GM18526 (cell line): ENCODE measurements around the gene PRKAG2.

Experiments used
- POLR2A ChIP-seq: IDR thresholded peaks from 3 replicates; pipeline ENCODE4 v1.6.1; 2011; ENCODE audit not compliant: insufficient read length; ENCODE audit errors: extremely low read depth

PRKAG2 gene

DNA sequence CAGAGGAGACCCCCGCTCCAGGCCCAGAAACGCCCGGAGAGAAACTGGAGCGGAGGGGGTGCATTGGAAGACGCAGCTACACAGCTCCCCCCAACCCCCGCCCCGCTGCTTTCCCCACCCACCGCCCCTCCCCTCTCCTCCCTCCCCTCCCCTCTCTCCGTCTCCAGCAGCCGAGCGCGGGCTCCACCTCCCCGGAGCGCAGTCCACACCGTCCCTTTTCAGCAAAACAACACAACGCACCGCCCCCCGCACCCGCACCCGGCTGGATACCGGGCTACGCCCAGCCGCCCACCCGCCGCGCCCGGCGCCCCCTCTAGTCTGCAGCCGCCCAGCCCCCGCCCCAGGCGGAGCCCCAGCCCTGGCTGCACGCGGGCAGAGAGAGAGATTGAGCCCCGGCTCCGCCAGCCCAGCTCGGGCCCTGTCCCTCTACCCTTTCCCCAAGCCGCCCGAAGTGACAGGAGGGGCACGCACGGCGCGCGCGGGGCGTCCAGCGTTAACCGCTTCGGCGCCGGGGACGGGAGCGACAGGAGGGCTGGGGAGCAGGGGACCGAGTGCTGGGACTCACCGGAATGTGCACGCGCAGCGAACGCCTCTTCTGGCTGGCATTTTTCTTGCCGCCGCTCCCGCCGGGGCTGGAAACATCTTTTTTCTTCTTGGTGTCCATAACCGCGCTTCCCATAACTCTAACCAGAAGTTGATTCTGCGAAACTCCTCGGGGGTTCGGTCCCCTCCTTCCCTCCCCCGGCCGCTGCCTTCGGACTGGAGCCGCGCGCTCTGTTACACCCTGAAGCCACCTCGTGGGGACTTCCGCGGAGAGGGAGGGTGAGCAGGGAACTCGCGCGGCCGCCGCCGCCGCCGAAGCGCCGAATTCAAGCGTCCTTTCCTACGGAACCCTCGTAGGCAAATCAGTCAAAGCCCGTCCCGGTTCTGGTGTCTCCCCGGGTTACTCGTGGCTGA, 695 bp downstream of the PRKAG2 start:
- TF ChIP-seq POLR2A: no peak

DNA sequence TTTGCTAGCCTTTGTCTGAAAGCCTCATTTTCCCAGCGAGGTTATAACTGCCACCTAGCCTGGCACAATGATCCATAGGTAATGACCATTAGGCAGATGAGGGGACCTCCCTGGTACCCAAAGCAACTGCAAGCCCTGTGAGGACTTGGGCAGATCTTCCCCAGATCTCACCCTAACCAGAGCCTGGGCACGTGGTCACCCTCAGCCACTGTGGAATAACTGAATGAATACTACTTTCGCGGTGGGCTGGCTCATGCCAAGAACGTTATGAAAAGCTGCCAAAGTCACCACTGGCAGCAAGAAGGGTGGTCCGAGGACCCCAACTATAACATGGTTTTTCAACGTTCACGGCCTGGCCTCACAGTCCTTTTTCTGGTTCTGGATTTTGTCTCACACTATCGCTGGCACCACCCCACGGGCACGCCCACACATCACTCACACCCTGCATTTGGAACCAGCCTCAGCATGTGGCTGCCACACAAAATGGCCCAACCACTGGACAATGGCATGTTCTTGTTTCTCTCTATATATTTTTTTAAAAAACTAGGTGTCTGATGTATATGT, 3.4 kb downstream of the PRKAG2 start:
- no peak for TF ChIP-seq POLR2A

DNA sequence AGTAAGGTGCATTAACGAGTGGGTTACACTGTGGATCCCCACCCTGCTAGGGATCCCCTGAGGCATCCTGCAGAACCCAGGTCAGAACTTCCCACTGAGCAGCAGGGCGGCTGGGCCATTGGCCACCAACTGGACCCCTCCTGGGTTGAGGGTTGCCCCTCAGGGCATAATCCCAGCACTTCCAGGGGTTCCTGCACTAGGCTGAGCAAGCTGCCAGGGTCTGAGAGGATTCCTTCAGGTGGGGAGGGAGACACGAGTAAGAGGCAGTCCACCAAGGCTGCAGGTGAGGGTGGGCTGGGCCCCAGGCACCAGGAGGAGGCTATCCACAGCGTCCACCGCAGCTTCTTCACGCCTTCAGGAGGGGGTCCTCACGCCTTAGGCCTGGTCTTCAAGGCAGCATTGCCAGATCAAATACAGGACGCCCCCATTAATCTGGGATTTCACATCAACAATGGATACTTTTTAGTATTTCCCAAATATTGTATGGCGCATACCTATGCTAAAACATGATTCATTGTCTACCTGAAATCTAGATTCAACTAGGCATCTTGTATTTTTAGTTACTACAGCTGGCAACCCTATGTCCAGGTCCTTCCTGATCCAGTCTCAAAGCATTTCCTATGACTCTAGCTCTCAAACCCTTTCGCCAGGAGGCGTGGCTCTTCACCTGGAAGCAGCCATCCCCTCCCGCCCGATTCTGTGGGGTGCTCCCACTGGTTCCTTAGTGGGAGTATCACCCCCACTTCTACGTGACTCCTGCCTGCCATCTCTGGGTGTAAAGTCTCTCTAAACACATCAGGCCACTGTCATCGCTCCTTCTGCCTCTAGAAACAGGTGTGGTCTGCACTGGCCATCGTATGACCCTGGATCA, 4.1 kb downstream of the PRKAG2 start:
- TF ChIP-seq POLR2A: no peak

DNA sequence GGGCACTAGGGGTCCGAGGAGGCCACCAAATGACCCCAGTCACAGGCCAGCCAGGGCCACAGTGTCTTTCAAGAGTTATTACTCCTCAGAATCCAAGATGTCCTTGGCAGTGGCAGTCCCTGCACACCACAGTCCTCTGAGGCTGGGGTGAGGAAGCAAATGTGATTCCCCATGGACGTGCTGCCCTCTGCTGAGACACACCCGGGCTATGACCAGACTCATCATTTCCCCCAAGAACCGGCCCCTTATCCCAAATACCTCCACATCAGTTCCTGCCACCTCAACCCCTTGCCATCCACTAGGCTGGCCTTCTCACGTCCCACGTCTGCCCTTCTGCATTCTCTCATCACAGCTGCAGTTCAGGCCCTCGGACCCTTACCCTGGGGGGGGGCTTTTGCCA, 5.0 kb downstream of the PRKAG2 start:
- no peak for TF ChIP-seq POLR2A

DNA sequence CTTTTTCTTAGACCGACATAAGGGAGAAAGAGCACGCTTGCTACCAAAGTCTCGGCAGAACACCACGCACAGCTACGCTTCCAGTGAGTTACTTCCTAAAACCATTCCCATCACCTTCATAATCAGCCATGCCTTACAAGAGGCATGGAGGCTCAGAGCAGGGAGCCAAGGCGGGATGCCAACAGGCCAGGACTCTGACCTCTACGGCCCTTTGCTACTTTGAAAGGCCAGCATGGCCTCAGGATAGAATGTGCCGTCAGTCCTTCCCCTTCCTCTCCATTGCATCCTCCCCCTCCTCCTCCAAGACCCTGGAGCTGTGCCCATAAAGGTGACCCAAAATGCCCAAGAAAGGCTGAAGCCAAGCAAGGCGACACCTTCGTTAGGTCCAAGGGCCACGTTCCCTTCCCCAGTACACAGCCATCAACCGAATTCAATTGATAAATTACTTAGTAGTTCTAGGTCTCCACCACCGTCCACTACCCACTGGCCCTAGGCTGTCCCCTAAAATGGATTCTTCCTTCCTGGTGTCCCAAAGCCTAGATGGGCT, 5.7 kb downstream of the PRKAG2 start:
- no peak for TF ChIP-seq POLR2A

DNA sequence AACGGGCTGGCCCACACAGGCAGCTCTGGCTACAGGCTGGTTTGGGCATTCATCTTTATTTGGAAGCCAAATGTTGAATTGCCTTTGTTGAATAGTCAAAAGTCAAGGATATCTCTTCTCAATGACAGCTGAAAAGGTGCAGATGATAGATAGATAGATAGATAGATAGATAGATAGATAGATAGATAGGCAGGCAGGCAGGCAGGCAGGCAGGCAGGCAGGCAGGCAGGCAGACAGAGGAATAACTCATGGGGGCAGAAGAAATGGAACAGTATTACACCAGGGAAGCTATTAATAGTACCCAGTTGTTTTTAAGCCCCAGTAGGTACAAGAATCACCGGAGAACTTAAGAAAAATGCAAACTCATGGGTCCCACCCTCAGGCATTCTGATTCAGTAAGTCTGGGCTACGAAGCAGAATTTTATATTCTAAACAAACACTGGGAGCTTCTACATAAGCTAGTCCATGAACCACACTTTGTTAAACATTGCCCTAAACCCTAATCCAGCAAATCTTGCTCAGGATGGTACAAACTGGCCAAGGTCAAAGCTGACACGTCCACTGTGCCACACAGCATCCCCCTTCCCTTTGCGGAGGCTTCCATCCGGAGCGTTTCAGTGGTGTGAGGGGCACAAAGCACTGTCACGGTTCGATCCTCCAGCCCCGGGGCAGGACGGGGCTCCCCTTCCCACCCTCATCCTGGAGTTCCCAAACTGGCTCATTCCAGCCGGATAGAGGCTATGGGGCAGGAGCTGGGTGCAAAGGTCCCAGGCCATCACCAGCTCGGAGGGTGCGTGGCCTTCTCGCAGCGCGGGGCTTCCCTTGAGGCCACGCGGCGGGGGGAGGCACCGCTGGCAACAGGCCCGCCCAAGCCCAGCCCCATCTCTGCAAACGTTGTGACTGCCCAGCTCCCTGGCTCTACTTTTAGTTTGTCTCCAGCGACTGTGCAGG, 6.7 kb downstream of the PRKAG2 start:
- no peak for TF ChIP-seq POLR2A

DNA sequence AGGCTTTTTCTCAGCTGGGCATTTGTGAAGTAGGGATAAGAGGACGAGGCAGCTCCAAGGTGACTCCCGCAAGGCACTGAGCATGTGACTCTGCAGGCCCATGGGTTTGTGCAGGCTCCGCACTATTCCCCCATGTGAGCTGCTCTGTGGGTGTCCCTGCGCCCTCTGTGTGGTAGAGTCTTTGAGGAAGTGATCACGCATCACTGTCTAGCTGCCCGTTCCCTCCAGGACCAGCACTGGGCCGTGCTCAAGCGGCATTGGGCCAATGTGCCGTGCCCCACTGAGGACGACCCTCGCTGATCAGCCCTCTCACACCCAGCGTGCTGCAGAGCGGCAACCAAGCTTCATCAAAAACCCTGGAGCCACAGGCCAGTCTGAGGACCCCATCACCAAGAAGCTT, 7.5 kb downstream of the PRKAG2 start:
- no peak for TF ChIP-seq POLR2A

DNA sequence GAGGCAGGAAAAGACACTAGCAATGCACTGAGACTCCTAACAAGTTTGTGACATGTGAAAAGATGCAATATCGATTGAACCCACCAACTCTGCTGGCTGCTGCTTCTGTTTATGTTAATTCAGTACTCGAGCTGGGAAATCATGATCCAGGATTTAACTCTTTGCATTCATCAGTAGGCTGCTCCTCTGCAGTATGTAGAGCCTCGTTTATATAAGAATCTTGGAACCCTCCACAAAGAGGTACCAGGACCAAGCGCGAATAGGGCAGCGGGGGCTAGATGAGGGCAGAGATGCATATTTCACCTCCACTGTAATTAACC, 7.8 kb downstream of the PRKAG2 start:
- TF ChIP-seq POLR2A: no peak

DNA sequence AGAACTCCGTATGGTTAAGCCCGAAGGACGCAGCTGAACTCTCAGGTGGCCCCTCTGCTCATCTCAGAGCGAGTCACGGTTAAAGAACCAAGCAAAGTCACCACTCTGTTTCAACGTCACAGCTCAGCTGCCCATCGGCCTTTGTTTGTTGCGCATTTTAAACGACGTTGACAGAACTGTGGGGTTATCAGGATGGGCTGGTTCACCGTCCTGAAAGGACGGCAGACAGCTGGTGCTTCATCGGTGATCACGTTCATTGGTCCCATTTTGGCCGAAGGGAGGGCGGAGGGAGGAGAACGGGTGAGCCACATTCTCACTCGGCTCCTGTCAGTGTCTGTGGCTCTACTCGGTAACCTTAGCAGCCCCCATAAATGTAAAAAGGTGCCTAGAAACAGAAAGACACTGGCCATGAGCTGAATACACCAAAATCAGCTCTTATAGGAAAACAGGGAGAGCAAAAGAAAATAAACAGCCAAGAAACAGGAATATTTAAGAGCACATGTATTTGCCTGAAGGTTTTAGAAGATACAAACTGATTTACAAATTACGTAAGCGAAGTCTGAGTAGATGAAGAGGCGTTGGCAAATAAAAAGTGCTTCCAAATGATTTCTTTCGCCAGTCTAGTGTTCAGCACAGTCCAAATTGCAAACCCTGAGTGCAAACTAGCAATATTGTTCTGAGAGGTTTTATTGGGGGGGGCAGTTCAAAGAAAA, 8.4 kb downstream of the PRKAG2 start:
- no peak for TF ChIP-seq POLR2A

DNA sequence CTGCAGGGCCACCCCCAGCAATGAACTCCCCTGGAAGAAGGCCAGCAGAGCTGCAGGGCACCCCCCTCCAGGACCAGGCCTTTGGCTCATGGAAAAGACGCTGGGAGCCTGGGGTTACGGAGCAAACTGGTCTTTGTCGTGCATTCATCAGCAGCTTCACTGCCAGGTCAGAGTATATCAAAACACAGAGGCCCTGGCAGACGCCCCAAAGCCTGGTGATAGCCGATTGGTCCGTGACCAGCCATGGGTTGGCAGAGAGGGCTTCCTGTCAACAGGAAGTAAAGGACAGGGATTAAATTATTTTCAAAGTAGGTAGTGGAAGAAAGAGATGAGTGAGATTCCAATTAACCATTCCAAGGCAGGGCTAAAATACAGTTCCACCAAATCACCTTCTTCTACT, 9.0 kb downstream of the PRKAG2 start:
- TF ChIP-seq POLR2A: no peak

DNA sequence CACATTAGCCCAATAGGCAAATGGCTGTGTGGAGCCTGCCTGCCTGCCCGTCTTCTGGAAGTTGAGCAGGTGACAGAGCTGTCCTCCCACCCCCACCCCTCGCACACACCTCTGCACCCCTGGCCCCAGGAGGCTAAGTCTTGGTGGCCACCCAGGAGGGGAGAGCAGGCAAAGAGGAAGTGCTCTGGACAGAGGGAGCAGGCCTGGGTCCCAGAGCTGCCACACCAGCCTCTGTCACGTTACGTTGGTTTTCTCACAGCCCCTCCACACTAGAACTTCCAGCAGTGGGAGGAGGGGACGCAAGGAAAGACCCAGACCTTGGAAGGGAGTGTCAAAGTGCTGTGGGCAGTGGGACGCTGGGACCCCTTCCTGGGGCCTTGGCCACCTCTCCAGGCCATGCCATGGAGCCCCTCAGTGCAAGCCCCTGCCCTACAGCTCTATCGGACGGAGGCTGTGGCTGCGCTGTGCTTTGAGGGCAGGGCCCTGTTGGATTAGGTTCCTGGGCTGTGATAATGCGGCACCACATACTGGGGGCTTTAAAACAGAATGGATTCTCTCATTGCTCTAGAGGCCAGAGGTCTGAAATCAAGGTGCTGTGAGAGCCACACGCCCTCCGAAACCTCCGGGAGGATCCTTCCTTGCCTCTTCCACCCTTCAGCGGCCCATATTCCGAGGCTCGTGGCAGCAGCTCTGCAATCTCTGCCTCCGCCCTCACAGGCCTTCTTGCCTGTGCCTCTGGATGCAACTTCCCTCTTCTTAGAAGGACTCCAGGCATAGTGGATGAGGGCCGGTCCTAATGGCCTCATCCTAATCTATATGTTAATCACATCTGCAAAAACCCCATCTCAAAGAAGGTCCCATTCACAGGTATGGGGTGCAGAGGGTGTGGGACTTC, 9.9 kb downstream of the PRKAG2 start:
- no peak for TF ChIP-seq POLR2A

DNA sequence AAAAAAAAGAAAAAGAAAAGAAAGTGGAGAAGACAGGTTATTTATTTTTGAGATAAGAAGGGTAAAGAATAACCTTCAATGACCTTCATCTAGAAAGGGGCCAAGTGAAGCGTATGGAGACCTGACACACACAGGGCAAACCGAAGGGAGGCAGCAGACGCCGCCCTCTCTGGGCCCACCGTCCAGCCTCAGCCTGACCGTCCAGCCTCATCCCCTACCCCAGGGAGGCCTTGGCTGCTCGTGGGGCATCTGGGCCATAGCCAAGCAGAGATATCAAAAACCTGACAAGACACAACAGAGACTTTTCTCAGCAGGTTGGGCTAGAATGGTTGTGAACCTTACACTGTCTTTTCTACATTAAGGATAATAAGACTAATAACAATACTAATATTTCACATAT, 10.9 kb downstream of the PRKAG2 start:
- TF ChIP-seq POLR2A: no peak

DNA sequence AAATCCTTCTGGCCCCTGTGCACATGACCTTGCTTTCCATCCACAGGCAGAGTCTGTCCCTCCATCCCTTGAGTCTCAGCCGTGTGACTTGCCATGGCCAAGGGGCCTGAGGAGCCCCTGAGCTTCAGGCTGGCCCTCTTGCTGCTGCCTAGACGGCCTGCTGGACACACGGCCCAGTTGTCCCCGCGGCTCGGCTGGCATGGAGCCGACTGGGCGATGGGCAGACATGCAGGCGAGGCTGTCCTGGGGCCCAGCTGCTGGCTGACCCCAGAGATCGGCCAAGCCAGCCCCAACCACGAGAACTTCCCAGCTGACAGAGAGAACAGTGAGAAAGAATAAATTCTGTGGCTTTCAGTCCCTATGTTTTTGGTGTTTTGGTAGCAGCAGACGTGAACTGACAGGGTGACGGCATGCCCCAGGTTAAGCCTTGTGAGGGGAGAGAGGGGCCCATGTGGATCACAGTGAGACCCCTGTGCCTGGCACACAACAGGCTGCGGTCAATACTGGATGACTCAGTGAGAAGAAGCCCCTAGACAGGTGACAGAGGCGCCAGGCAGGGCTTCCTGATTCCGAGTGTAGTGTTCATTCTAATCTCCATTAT, 11.7 kb downstream of the PRKAG2 start:
- no peak for TF ChIP-seq POLR2A

DNA sequence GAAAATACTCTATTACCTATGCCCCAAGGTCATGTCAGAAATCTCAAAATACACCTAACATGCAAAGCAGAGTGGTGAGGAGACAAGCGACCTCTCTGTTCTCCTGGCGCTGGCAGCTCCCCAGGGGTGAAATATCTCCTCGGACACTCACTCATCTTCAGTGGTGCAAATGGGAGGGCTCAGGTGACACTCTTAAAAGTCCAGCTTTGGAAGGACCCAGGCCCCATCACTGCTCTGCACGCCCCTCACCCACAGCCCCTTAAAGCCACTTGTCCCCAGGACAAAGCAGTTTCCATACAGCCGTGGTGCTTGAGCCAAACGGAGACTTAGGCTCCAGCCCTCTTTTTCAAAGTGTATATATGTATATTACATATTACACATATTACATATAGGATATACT, 12.4 kb downstream of the PRKAG2 start:
- TF ChIP-seq POLR2A: no peak
